Caco-2 (cell line): ENCODE measurements around the gene HTRA3. TPM values are rescaled to one million over a fixed set of nuclear protein-coding genes. Genes with fewer than 3 reads are reported as not detected.

Experiments
- BruUV-seq: library from RNA; stranded (reverse); fragments of 400-500 nt; replicated peaks from 2 replicates; lab custom pipeline; 2021; lab: Mats Ljungman, UMichigan
- CTCF ChIA-PET: fragments of 300-600 bp; sonication (Branson Sonifier 250); formaldehyde crosslinking; loops from one replicate; lab custom pipeline; 2022; ENCODE audit warnings: antibody characterized with exemption; lab: Charles Lee
- POLR2A ChIA-PET: fragments of 300-600 bp; sonication (Branson Sonifier 250); formaldehyde crosslinking; loops from one replicate; lab custom pipeline; 2022; ENCODE audit warnings: antibody characterized with exemption; lab: Charles Lee
- DNase-seq, 2 experiments: peaks; one replicate each; pipeline versions ENCODE4 v3.0.0 to v3.0.0-alpha.2; 2020 to 2022
- H3K27me3 ChIP-seq: replicated peaks from 2 replicates; pipeline ENCODE4 v1.6.0; 2011; ENCODE audit warnings: low read length; ENCODE audit not compliant: control insufficient read depth, insufficient read depth
- H3K36me3 ChIP-seq: 2 replicates; pipeline ENCODE4 v1.5.1; 2011; ENCODE audit warnings: low read length; ENCODE audit not compliant: control insufficient read depth, insufficient read depth
- H3K4me1 ChIP-seq: fragments of 250-450 bp; sonication (Bioruptor Pico); 2 replicates; pipeline ENCODE4 v1.5.1; 2020; ENCODE audit warnings: mild to moderate bottlenecking
- H3K4me3 ChIP-seq: 2 replicates; pipeline ENCODE4 v1.5.1; 2011; ENCODE audit warnings: low read depth, mild to moderate bottlenecking, control low read depth, low read length
- H3K9me3 ChIP-seq: fragments of 250-450 bp; sonication (Bioruptor Pico); 2 replicates; pipeline ENCODE4 v1.5.1; 2020; ENCODE audit warnings: mild to moderate bottlenecking, moderate library complexity
- H3K27ac Mint-ChIP-seq: one replicate; pipeline ENCODE4 v1.8.0; 2022; ENCODE audit warnings: mixed read lengths; ENCODE audit not compliant: unreplicated experiment
- H3K27me3 Mint-ChIP-seq: one replicate; pipeline ENCODE4 v1.8.0; 2022; ENCODE audit warnings: mixed read lengths; ENCODE audit not compliant: insufficient read depth, unreplicated experiment
- H3K36me3 Mint-ChIP-seq: one replicate; pipeline ENCODE4 v1.8.0; 2022; ENCODE audit warnings: mild to moderate bottlenecking, mixed read lengths; ENCODE audit not compliant: insufficient read depth, unreplicated experiment
- H3K4me1 Mint-ChIP-seq: one replicate; pipeline ENCODE4 v1.8.0; 2022; ENCODE audit warnings: low read depth, mixed read lengths; ENCODE audit not compliant: unreplicated experiment
- H3K4me3 Mint-ChIP-seq: one replicate; pipeline ENCODE4 v1.8.0; 2022; ENCODE audit warnings: mild to moderate bottlenecking, moderate library complexity, mixed read lengths; ENCODE audit not compliant: unreplicated experiment
- H3K9me3 Mint-ChIP-seq: one replicate; pipeline ENCODE4 v1.8.0; 2022; ENCODE audit warnings: mixed read lengths; ENCODE audit not compliant: unreplicated experiment
- CTCF ChIP-seq, 2 experiments: fragments of 200-600 bp in 1 of 2; IDR thresholded peaks; 1 replicate in 1 of 2; 2 replicates in 1 of 2; pipeline versions ENCODE4 v1.5.1 to v1.8.0; 2011 to 2022; ENCODE audit warnings: antibody characterized with exemption in 1 of 2, control low read depth in 1 of 2, inconsistent platforms in 1 of 2, low read depth in 1 of 2, low read length in 1 of 2, mild to moderate bottlenecking in 1 of 2, moderate library complexity in 1 of 2; ENCODE audit not compliant: insufficient read depth in 1 of 2, severe bottlenecking in 1 of 2, unreplicated experiment in 1 of 2
- intact Hi-C: fragments of 100-400 bp; cut with micrococcal nuclease; formaldehyde crosslinking; loops from one replicate; pipeline ENCODE4 v1.10.0; 2022; ENCODE audit not compliant: unreplicated experiment
- total RNA-seq: library from RNA; stranded (reverse); gene quantifications from 2 replicates; pipeline ENCODE4 v1.2.3, GENCODE V29; 2022

Gene HTRA3
- total RNA-seq, 1 experiment from 2014 or later = 0.66 TPM

GRCh38 chr4:8245884-8246833, 23.4 kb upstream of the HTRA3 start:
- TF ChIP-seq CTCF (IDR thresholded peaks at IDR 0.05; ENCODE audit: insufficient read depth in 1 of 2, low read depth in 1 of 2, low read length in 1 of 2, severe bottlenecking in 1 of 2, unreplicated experiment in 1 of 2) = no peak
- no peak overlapping the region for H3K4me3 Mint-ChIP-seq
- ChIA-PET CTCF (no interaction called here), POLR2A (no interaction called here)
- H3K4me1 Mint-ChIP-seq = no peaks in the 10 kb centered on the region
- H3K36me3 Mint-ChIP-seq = no peaks in the 10 kb centered on the region
- H3K4me1 ChIP-seq = peaks cover 12% of the 10 kb centered on the region
- H3K27me3 Mint-ChIP-seq = no peaks in the 10 kb centered on the region
- H3K9me3 ChIP-seq = no peaks in the 10 kb centered on the region
- intact Hi-C loops = no loop called here
- no peak for DNase-seq
- BruUV-seq = no TSS peak
- no peaks in the 10 kb centered on the region for H3K9me3 Mint-ChIP-seq
- no peaks in the 10 kb centered on the region; the same call in 1 of the 2 replicates for H3K36me3 ChIP-seq
- no peaks in the 10 kb centered on the region for H3K27me3 ChIP-seq
- no peak overlapping the region for H3K27ac Mint-ChIP-seq
- H3K4me3 ChIP-seq = no peak overlapping the region

- intact Hi-C loops = no loop called here
- H3K36me3 Mint-ChIP-seq = no peaks in the 10 kb centered on the region
- Histone ChIP-seq H3K4me3 (no peak overlapping the region), H3K4me1 (peaks cover 11% of the 10 kb centered on the region), H3K36me3 (no peaks in the 10 kb centered on the region), H3K27me3 (no peaks in the 10 kb centered on the region), H3K9me3 (no peaks in the 10 kb centered on the region)
- CTCF ChIA-PET = no interaction called here
- no peaks in the 10 kb centered on the region for H3K9me3 Mint-ChIP-seq
- POLR2A ChIA-PET = interaction anchor here (0.5 kb wide), 1 partner anchor 522 kb away, joined by 3 read pairs; no protein-coding TSS in a partner anchor
- H3K4me3 Mint-ChIP-seq = no peak overlapping the region
- TF ChIP-seq CTCF (IDR thresholded peaks at IDR 0.05; ENCODE audit: insufficient read depth in 1 of 2, low read depth in 1 of 2, low read length in 1 of 2, severe bottlenecking in 1 of 2, unreplicated experiment in 1 of 2) = no peak
- no peaks in the 10 kb centered on the region for H3K27me3 Mint-ChIP-seq
- no peaks in the 10 kb centered on the region for H3K4me1 Mint-ChIP-seq
- DNase-seq = no peak
- H3K27ac Mint-ChIP-seq = no peak overlapping the region
- BruUV-seq = no TSS peak
These were observed 22.3 kb upstream of the HTRA3 start for GRCh38 chr4:8247047-8247930.

- no peak for TF ChIP-seq CTCF (IDR thresholded peaks at IDR 0.05; ENCODE audit: insufficient read depth in 1 of 2, low read depth in 1 of 2, low read length in 1 of 2, severe bottlenecking in 1 of 2, unreplicated experiment in 1 of 2)
- Mint-ChIP-seq H3K9me3 (no peaks in the 10 kb centered on the region), H3K36me3 (no peaks in the 10 kb centered on the region), H3K27me3 (no peaks in the 10 kb centered on the region), H3K4me1 (no peaks in the 10 kb centered on the region), H3K4me3 (no peak overlapping the region), H3K27ac (no peak overlapping the region)
- no peak for DNase-seq
- H3K9me3 ChIP-seq = no peaks in the 10 kb centered on the region
- CTCF ChIA-PET = no interaction called here
- H3K4me3 ChIP-seq = no peak overlapping the region
- H3K36me3 ChIP-seq = no peaks in the 10 kb centered on the region
- H3K27me3 ChIP-seq = no peaks in the 10 kb centered on the region
- peaks cover 3% of the 10 kb centered on the region for H3K4me1 ChIP-seq
- no TSS peak for BruUV-seq
- POLR2A ChIA-PET = no interaction called here
- intact Hi-C loops = no loop called here
These were observed 21.5 kb upstream of the HTRA3 start for GRCh38 chr4:8248091-8248490.
